ENCODE data around the gene NCAPG2. TPM values are rescaled to one million over a fixed set of nuclear protein-coding genes. Genes with fewer than 3 reads are reported as not detected.
A peak's percentile ranks its signal among the peaks of the same experiment; 100 is the strongest.

The NCAPG2 gene
- polyA plus RNA-seq, 1 experiment, result 19.5 TPM

GRCh38 chr7:158655931-158656441 is 48.6 kb downstream of the NCAPG2 start:
- peaks cover 6% of the 10 kb centered on the region; the same call in 1 of the 2 replicates for H3K36me3 ChIP-seq (ENCODE audit: control insufficient read depth, insufficient read depth, low read length)
- TF ChIP-seq CTCF (IDR thresholded peaks at IDR 0.05; ENCODE audit: insufficient read depth, low read depth, low read length), result no peak
- POLR2A ChIA-PET, result no interaction called here
- CTCF ChIA-PET, result interaction anchor here (0.9 to 1.3 kb wide), 3 partner anchors 9 to 42 kb away, joined by 3 read pairs; no protein-coding TSS in a partner anchor
- no peak overlapping the region for H3K4me3 ChIP-seq (ENCODE audit: low read depth, low read length)
- DNase-seq (ENCODE audit: low read depth), result no peak
- H3K27me3 ChIP-seq (ENCODE audit: control insufficient read depth, insufficient read depth, low read length), result no peaks in the 10 kb centered on the region

GRCh38 chr7:158655507-158655906 is 49.1 kb downstream of the NCAPG2 start:
- POLR2A ChIA-PET, result no interaction called here

DNA sequence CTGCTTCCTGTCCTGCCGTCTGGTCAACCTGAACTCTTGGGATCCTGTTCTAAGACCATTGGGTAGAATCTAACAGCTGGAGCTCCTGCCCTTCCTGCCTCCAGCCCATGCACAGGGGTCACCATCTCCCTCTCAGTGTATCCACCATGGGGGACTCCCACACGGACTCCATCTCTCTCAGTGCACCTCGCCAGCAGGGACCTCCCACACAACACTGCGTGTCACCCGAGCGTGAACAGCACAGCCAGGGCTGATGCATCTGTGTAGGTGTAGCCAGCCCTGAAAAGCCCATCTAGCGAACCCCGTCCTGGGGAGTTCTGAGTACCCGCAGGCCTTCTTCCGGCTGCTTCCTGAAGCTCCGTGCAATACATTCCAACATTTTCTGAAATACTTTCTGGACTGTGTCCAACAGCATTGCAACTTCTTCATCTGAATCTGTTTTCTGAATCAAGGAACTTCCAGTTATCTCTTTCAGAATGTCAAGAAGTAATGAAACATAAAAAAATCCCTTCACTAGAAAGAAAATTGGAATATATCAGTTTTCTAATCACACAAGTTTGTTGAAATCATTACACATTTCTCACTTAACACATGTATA is 52.5 kb downstream of the NCAPG2 start:
- H3K4me3 ChIP-seq (ENCODE audit: low read depth, low read length), result no peak overlapping the region
- POLR2A ChIA-PET, result no interaction called here
- no peak for TF ChIP-seq CTCF (IDR thresholded peaks at IDR 0.05; ENCODE audit: insufficient read depth, low read depth, low read length)
- DNase-seq (ENCODE audit: low read depth), result no peak
- H3K27me3 ChIP-seq (ENCODE audit: control insufficient read depth, insufficient read depth, low read length), result no peaks in the 10 kb centered on the region
- peaks cover 6% of the 10 kb centered on the region; the same call in 1 of the 2 replicates for H3K36me3 ChIP-seq (ENCODE audit: control insufficient read depth, insufficient read depth, low read length)
- CTCF ChIA-PET, result interaction anchor here (1.6 kb wide), 1 partner anchor 9 kb away, joined by 3 read pairs; no protein-coding TSS in a partner anchor

More at GRCh38 chr7:158655507-158655906, 49.1 kb downstream of the NCAPG2 start:
- Histone ChIP-seq H3K36me3 (ENCODE audit: control insufficient read depth, insufficient read depth, low read length) (peaks cover 6% of the 10 kb centered on the region; the same call in 1 of the 2 replicates), H3K27me3 (ENCODE audit: control insufficient read depth, insufficient read depth, low read length) (no peaks in the 10 kb centered on the region), H3K4me3 (ENCODE audit: low read depth, low read length) (no peak overlapping the region)
- no peak for DNase-seq (ENCODE audit: low read depth)
- TF ChIP-seq CTCF (IDR thresholded peaks at IDR 0.05; ENCODE audit: insufficient read depth, low read depth, low read length), result no peak
- CTCF ChIA-PET, result no interaction called here

- H3K27me3 ChIP-seq (ENCODE audit: control insufficient read depth, insufficient read depth, low read length), result no peaks in the 10 kb centered on the region
- H3K36me3 ChIP-seq (ENCODE audit: control insufficient read depth, insufficient read depth, low read length), result peaks cover 6% of the 10 kb centered on the region; the same call in 1 of the 2 replicates
- DNase-seq (ENCODE audit: low read depth), result no peak
- TF ChIP-seq CTCF (IDR thresholded peaks at IDR 0.05; ENCODE audit: insufficient read depth, low read depth, low read length), result no peak
- H3K4me3 ChIP-seq (ENCODE audit: low read depth, low read length), result no peak overlapping the region
- POLR2A ChIA-PET, result no interaction called here
- CTCF ChIA-PET, result interaction anchor here (0.6 to 1.6 kb wide), 3 partner anchors 10 to 30 kb away, joined by 3 read pairs; no protein-coding TSS in a partner anchor
These were observed 53.8 kb downstream of the NCAPG2 start for GRCh38 chr7:158650821-158651225.

GRCh38 chr7:158649279-158649678 is 55.3 kb downstream of the NCAPG2 start:
- Histone ChIP-seq H3K36me3 (ENCODE audit: control insufficient read depth, insufficient read depth, low read length) (peaks cover 4% of the 10 kb centered on the region; the same call in 1 of the 2 replicates), H3K27me3 (ENCODE audit: control insufficient read depth, insufficient read depth, low read length) (no peaks in the 10 kb centered on the region), H3K4me3 (ENCODE audit: low read depth, low read length) (no peak overlapping the region)
- no peak for TF ChIP-seq CTCF (IDR thresholded peaks at IDR 0.05; ENCODE audit: insufficient read depth, low read depth, low read length)
- ChIA-PET POLR2A (interaction anchor here (0.5 kb wide), 1 partner anchor 35 kb away, joined by 3 read pairs; no protein-coding TSS in a partner anchor), CTCF (interaction anchor here (0.8 kb wide), 1 partner anchor 12 kb away, joined by 3 read pairs; no protein-coding TSS in a partner anchor)
- DNase-seq (ENCODE audit: low read depth), result peak; percentile 93
